Keratinocyte (primary cell): ENCODE data around the gene GRK5. TPM values are rescaled to one million over a fixed set of nuclear protein-coding genes. Genes with fewer than 3 reads are reported as not detected.

Experiments
- DNase-seq: peaks from one replicate; pipeline ENCODE4 v3.0.0-alpha.2; 2011; ENCODE audit warnings: low read depth, missing footprints, low spot score
- FAIRE-seq: peaks from 2 replicates; lab custom pipeline; 2011; peaks lifted over from hg19 to GRCh38; lab: Jason Lieb, UNC
- H2AFZ ChIP-seq: 2 replicates; pipeline ENCODE4 v1.6.0; 2012; ENCODE audit warnings: low read length, control low read depth, inconsistent platforms; ENCODE audit not compliant: control insufficient read depth
- H3K27ac ChIP-seq: 2 replicates; pipeline ENCODE4 v1.5.1; 2011; ENCODE audit warnings: low read length; ENCODE audit not compliant: control insufficient read depth, insufficient read depth
- H3K27me3 ChIP-seq: 3 replicates; pipeline ENCODE4 v1.6.0; 2011; ENCODE audit warnings: low read length; ENCODE audit not compliant: control insufficient read depth, insufficient read depth; ENCODE audit errors: extremely low read depth
- H3K36me3 ChIP-seq, 2 experiments: 2 replicates in 1 of 2; 3 replicates in 1 of 2; pipeline ENCODE4 v1.5.1; 2011; ENCODE audit warnings: low read length in 2 of 2, mild to moderate bottlenecking in 1 of 2; ENCODE audit not compliant: control insufficient read depth in 2 of 2, insufficient read depth in 2 of 2; ENCODE audit errors: extremely low read depth in 1 of 2
- H3K4me1 ChIP-seq: 3 replicates; pipeline ENCODE4 v1.5.1; 2011; ENCODE audit warnings: low read length; ENCODE audit not compliant: control insufficient read depth, insufficient read depth; ENCODE audit errors: extremely low read depth
- H3K4me2 ChIP-seq: 3 replicates; pipeline ENCODE4 v1.6.0; 2011; ENCODE audit warnings: low read depth, low read length; ENCODE audit not compliant: control insufficient read depth, insufficient read depth; ENCODE audit errors: extremely low read depth
- H3K4me3 ChIP-seq, 3 experiments: fragments of 200-600 bp in 1 of 3; sonication (generic) in 1 of 3; 2 replicates in 2 of 3; 3 replicates in 1 of 3; pipeline ENCODE4 v1.5.1; 2011 to 2016; ENCODE audit warnings: low read length in 3 of 3, mild to moderate bottlenecking in 3 of 3, control low read depth in 2 of 3, inconsistent platforms in 1 of 3, low read depth in 1 of 3, mixed read lengths in 1 of 3, mixed run types in 1 of 3, moderate library complexity in 1 of 3; ENCODE audit not compliant: control insufficient read depth in 2 of 3, insufficient read depth in 2 of 3; ENCODE audit errors: extremely low read depth in 1 of 3
- H3K79me2 ChIP-seq: 2 replicates; pipeline ENCODE4 v1.6.0; 2012; ENCODE audit warnings: low read length; ENCODE audit not compliant: control insufficient read depth, insufficient read depth
- H3K9ac ChIP-seq: 3 replicates; pipeline ENCODE4 v1.6.0; 2011; ENCODE audit warnings: low read length; ENCODE audit not compliant: control insufficient read depth, insufficient read depth; ENCODE audit errors: extremely low read depth
- H3K9me1 ChIP-seq: 3 replicates; pipeline ENCODE4 v1.6.0; 2011; ENCODE audit warnings: low read length; ENCODE audit not compliant: control insufficient read depth, insufficient read depth; ENCODE audit errors: extremely low read depth
- H3K9me3 ChIP-seq: 2 replicates; pipeline ENCODE4 v1.5.1; 2012; ENCODE audit warnings: low read depth, low read length; ENCODE audit not compliant: control insufficient read depth
- H4K20me1 ChIP-seq: 3 replicates; pipeline ENCODE4 v1.6.0; 2011; ENCODE audit warnings: low read length; ENCODE audit not compliant: control insufficient read depth, insufficient read depth; ENCODE audit errors: extremely low read depth
- CTCF ChIP-seq, 3 experiments: IDR thresholded peaks in 1 of 3; conservative IDR thresholded peaks in 1 of 3; optimal IDR thresholded peaks in 1 of 3; 2 replicates in 2 of 3; 3 replicates in 1 of 3; pipeline versions ENCODE3 to v1.5.1; 2011; ENCODE audit warnings: low read length in 3 of 3, mild to moderate bottlenecking in 3 of 3, moderate library complexity in 2 of 3, control low read depth in 1 of 3, inconsistent platforms in 1 of 3; ENCODE audit not compliant: insufficient read depth in 2 of 3; ENCODE audit errors: extremely low read depth in 1 of 3
- EZH2 ChIP-seq: IDR thresholded peaks from one replicate; pipeline ENCODE4 v1.6.1; 2012; ENCODE audit warnings: inconsistent platforms, mild to moderate bottlenecking, low read length, moderate library complexity
- dilution Hi-C: fragments of 300-500 bp; cut with MboI; formaldehyde crosslinking; loops from one replicate; pipeline ENCODE4 v1.7.0; 2020; ENCODE audit warnings: low sequenced_read_pairs; ENCODE audit not compliant: extremely low pct_ligation_motif_present
- polyA plus RNA-seq, 5 experiments: library from polyadenylated mRNA; depleted of rRNA in 3 of 5; stranded (reverse) in 3 of 5; stranded (forward) in 1 of 5; unstranded in 1 of 5; fragments of >200 nt; gene quantifications; 1 replicate in 1 of 5; 2 replicates in 3 of 5; 3 replicates in 1 of 5; pipeline versions ENCODE4 v1.2.1 to v1.2.3, GENCODE V29; 2011 to 2012; ENCODE audit warnings: missing spikeins in 2 of 5, low read depth in 1 of 5, low replicate concordance in 1 of 5

Gene GRK5
- polyA plus RNA-seq, 1 donor (not counting 4 experiments of a cell fraction or from before 2014, with no cell fraction given) = 7.6 TPM

- Histone ChIP-seq H3K9me1 (no peaks in the 10 kb centered on the region), H3K36me3 (no peaks in the 10 kb centered on the region), H3K4me2 (no peak overlapping the region), H3K27me3 (no peaks in the 10 kb centered on the region), H3K4me3 (no peak overlapping the region), H3K27ac (no peak overlapping the region), H3K79me2 (peaks cover 2% of the 10 kb centered on the region), H2AFZ (no peak overlapping the region), H3K9me3 (no peaks in the 10 kb centered on the region), H3K4me1 (no peaks in the 10 kb centered on the region), H4K20me1 (no peaks in the 10 kb centered on the region), H3K9ac (no peak overlapping the region)
- FAIRE-seq = no peak
- TF ChIP-seq CTCF (optimal IDR thresholded peaks at IDR 0.05 in 1 of 3, IDR thresholded peaks at IDR 0.05 in 1 of 3, conservative IDR thresholded peaks at IDR 0.05 in 1 of 3; ENCODE audit: extremely low read depth in 1 of 3, insufficient read depth in 2 of 3, low read length in 3 of 3) = no peak
- TF ChIP-seq EZH2 = no peak
- dilution Hi-C loops = no loop called here
- no peak for DNase-seq
Observed at GRCh38 chr10:119283818-119284217, 76.4 kb downstream of the GRK5 start.

GRCh38 chr10:119284679-119285096 is 77.3 kb downstream of the GRK5 start:
- Histone ChIP-seq H3K4me3 (no peak overlapping the region), H3K9me3 (no peaks in the 10 kb centered on the region), H3K27ac (no peak overlapping the region), H3K79me2 (peaks cover 2% of the 10 kb centered on the region), H3K4me1 (no peaks in the 10 kb centered on the region), H3K9ac (no peak overlapping the region), H3K9me1 (no peaks in the 10 kb centered on the region), H3K4me2 (no peak overlapping the region), H3K27me3 (no peaks in the 10 kb centered on the region), H4K20me1 (no peaks in the 10 kb centered on the region), H2AFZ (no peak overlapping the region), H3K36me3 (no peaks in the 10 kb centered on the region)
- DNase-seq = no peak
- dilution Hi-C loops = no loop called here
- no peak for TF ChIP-seq CTCF (optimal IDR thresholded peaks at IDR 0.05 in 1 of 3, IDR thresholded peaks at IDR 0.05 in 1 of 3, conservative IDR thresholded peaks at IDR 0.05 in 1 of 3; ENCODE audit: extremely low read depth in 1 of 3, insufficient read depth in 2 of 3, low read length in 3 of 3)
- no peak for TF ChIP-seq EZH2
- no peak for FAIRE-seq
